Gastroesophageal sphincter (tissue), 4 donors: Measurements from ENCODE around the gene PLXNA2. TPM values are rescaled to one million over a fixed set of nuclear protein-coding genes. Genes with fewer than 3 reads are reported as not detected.

Source experiments
- ATAC-seq: fragments of 150-250 bp; one replicate; pipeline ENCODE4 v1.9.1; 2016; ENCODE audit warnings: mild to moderate bottlenecking, moderate library complexity
- H3K27ac ChIP-seq, 4 donors: fragments of 200-600 bp; sonication (generic) in 3 of 4; 1 replicate in 3 of 4; 2 replicates in 1 of 4; pipeline ENCODE4 v1.5.1; 2016 to 2019
- H3K27me3 ChIP-seq: fragments of 200-600 bp; sonication (generic); one replicate; pipeline ENCODE4 v1.5.1; 2019
- H3K36me3 ChIP-seq, 2 donors: fragments of 200-600 bp; sonication (generic); one replicate each; pipeline ENCODE4 v1.5.1; 2019; ENCODE audit warnings: control low read depth in 1 of 2
- H3K4me1 ChIP-seq, 3 donors: fragments of 200-600 bp; sonication (generic); 1 replicate in 2 of 3; 2 replicates in 1 of 3; pipeline ENCODE4 v1.5.1; 2016 to 2019; ENCODE audit warnings: control low read depth in 2 of 3
- H3K4me3 ChIP-seq, 2 donors: fragments of 200-600 bp; sonication (generic); one replicate each; pipeline ENCODE4 v1.5.1; 2019; ENCODE audit warnings: mild to moderate bottlenecking in 1 of 2, moderate library complexity in 1 of 2
- H3K9me3 ChIP-seq, 3 donors: fragments of 200-600 bp; sonication (generic); one replicate each; pipeline ENCODE4 v1.5.1; 2017 to 2019; ENCODE audit warnings: control low read depth in 2 of 3
- EP300 ChIP-seq: sonication (generic); formaldehyde crosslinking; IDR thresholded peaks from one replicate; pipeline ENCODE4 v1.6.1; 2017; ENCODE audit warnings: antibody characterized with exemption, mild to moderate bottlenecking
- POLR2A ChIP-seq, 2 donors: fragments of 450-650 bp; IDR thresholded peaks; one replicate each; pipeline ENCODE4 v1.6.1; 2017; ENCODE audit warnings: antibody characterized with exemption in 2 of 2, mild to moderate bottlenecking in 2 of 2, moderate library complexity in 1 of 2
- POLR2AphosphoS5 ChIP-seq: sonication (generic); formaldehyde crosslinking; IDR thresholded peaks from one replicate; pipeline ENCODE4 v1.6.1; 2017; ENCODE audit warnings: antibody characterized with exemption
- WGBS, 2 donors: methylation state at CpG; one replicate each; pipeline ENCODE4 v1.1.5; 2018; ENCODE audit warnings: low coverage in 1 of 2; 5-methylcytosine and 5-hydroxymethylcytosine counted together
- total RNA-seq, 4 donors: library from RNA; depleted of rRNA; stranded (reverse); fragments of >200 nt; gene quantifications; one replicate each; pipeline ENCODE4 v1.1.0, GENCODE V29; 2016
- TF ChIP-seq, protein P1 (sequence below), 4 experiments: fragments of 200-600 bp in 2 of 4; fragments of 450-650 bp in 2 of 4; sonication (generic) in 1 of 4; IDR thresholded peaks; one replicate each; pipeline ENCODE4 v1.5.1; 2017 to 2019; ENCODE audit warnings: antibody characterized with exemption in 4 of 4, mild to moderate bottlenecking in 2 of 4, moderate library complexity in 2 of 4

The PLXNA2 gene
- total RNA-seq, 4 donors from 2014 or later: 12.5 to 38.3 (median 32.0) TPM

DNA sequence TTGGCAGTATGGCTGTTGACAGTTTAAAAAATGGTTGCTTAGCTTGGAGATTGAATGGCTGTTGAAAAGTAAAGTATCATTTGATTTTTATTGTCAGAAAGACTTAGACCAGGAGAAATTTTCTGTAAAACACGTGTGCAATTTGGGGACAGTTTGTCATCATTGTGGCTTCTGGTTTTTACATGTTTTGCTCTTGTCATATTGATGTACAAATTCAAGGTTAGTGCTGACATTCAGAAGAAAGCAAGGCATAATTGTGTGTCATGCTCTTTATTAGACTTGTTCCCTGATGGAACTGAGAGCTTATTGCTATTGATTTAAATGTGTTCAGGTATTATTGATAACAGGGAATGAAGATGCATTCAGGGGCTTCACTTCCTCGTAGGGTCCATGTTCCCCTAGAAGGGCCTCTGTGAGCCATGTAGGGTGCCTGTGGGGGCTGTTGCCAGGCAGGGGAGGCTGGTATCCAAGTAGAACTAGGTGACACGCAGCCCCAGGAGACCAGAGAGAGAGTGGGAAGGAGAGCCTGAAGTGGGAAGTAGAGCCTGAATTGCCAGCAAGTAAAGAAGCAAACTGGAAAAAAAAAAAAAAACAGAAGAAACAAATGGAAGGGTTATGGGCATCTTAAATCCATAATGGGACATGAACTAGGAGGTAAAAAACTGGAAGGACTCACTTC, 32.7 kb upstream of the PLXNA2 start:
- Histone ChIP-seq H3K27me3 (peaks cover 6% of the 10 kb centered on the region), H3K27ac (no peak overlapping the region), H3K4me3 (no peak overlapping the region), H3K9me3 (no peaks in the 10 kb centered on the region), H3K36me3 (no peaks in the 10 kb centered on the region), H3K4me1 (no peaks in the 10 kb centered on the region)
- TF ChIP-seq POLR2AphosphoS5: no peak
- TF ChIP-seq POLR2A (IDR thresholded peaks at IDR 0.05): no peak
- TF ChIP-seq EP300: no peak
- TF ChIP-seq, protein P1, sequence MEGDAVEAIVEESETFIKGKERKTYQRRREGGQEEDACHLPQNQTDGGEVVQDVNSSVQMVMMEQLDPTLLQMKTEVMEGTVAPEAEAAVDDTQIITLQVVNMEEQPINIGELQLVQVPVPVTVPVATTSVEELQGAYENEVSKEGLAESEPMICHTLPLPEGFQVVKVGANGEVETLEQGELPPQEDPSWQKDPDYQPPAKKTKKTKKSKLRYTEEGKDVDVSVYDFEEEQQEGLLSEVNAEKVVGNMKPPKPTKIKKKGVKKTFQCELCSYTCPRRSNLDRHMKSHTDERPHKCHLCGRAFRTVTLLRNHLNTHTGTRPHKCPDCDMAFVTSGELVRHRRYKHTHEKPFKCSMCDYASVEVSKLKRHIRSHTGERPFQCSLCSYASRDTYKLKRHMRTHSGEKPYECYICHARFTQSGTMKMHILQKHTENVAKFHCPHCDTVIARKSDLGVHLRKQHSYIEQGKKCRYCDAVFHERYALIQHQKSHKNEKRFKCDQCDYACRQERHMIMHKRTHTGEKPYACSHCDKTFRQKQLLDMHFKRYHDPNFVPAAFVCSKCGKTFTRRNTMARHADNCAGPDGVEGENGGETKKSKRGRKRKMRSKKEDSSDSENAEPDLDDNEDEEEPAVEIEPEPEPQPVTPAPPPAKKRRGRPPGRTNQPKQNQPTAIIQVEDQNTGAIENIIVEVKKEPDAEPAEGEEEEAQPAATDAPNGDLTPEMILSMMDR (IDR thresholded peaks at IDR 0.05): no peak
- WGBS, 2 donors: 69 to 82% methylated on average over 2 of the region's 3 CpGs
- ATAC-seq: no peak

DNA sequence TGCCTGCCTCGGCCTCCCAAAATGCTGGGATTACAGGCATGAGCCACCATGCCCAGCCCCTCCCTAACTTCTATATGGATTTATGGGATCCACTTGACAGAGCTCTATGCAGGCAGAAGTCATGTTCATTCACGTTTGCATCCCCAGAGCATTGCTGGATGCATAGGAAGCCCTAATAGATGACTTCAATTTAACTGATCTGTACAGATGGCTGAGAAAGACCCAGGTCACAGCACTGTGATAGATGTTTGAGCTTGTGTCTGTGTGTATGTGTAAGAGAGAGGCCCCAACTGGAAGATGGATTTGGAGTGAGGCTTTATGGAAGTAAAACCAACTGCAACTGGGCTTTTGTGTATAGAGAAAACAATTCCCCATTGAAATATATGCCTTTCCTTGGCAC, 30.9 kb upstream of the PLXNA2 start:
- no peaks in the 10 kb centered on the region for H3K36me3 ChIP-seq
- H3K27me3 ChIP-seq: peaks cover 6% of the 10 kb centered on the region
- H3K27ac ChIP-seq: no peak overlapping the region
- 90 to 100% methylated on average over 1 to 2 of the region's 2 CpGs for WGBS, 2 donors
- ATAC-seq: no peak
- no peaks in the 10 kb centered on the region for H3K4me1 ChIP-seq
- no peak for TF ChIP-seq POLR2A (IDR thresholded peaks at IDR 0.05)
- no peak for TF ChIP-seq EP300
- TF ChIP-seq POLR2AphosphoS5: no peak
- TF ChIP-seq, protein P1 (IDR thresholded peaks at IDR 0.05): no peak
- no peaks in the 10 kb centered on the region for H3K9me3 ChIP-seq
- no peak overlapping the region for H3K4me3 ChIP-seq

DNA sequence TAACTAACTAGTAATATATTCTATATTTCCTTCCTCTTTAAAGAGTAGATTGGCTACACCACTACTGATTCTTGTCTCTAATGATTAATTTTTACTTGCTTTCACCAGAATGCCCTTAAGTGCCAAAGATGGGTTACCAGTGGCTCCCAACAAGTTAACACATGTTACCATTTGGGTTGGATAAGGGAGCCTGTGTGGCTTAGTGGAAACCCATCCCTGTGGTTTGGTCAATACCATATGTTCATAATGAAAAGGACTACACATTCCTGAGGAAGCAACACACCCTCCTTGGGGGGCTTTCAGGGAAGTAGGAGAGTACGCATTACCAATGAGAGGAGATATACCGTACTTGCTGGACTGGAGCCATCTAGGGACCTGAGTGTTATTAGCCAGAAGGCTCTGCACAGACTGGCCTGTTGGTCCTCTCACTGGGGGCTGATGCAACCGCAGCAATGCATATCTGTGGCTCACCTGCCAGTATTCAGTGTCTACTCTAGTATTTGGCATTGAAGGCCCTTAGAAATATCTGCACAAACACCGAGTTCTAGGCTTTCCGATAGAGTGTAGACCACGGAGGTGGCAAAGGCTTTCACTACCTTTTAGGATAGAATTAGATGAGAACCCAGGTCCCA, 29.3 kb upstream of the PLXNA2 start:
- ATAC-seq: no peak
- no peaks in the 10 kb centered on the region for H3K9me3 ChIP-seq

DNA sequence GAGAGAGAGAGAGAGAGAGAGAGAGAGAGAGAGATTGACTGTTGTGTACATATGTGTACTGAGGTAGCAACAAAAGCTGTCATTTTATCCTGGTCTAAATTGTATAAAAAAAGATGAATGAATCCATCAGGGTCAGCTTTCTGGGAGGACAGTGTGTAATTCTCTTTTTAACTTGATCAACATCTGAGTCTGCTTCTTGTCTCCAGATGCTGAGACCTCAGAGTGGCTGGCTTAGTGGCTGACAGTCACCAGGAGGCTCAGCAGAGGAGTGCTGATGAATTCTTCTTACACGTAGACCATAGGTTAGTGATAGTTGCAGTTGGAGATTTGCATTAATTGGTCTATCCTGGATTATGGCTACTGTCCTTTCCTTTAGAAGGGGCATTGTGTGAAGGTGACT, 28.5 kb upstream of the PLXNA2 start:
- peaks cover 23% of the 10 kb centered on the region for H3K27me3 ChIP-seq
- H3K4me1 ChIP-seq: no peaks in the 10 kb centered on the region
- no peak for ATAC-seq
- TF ChIP-seq POLR2A (IDR thresholded peaks at IDR 0.05) (no peak), POLR2AphosphoS5 (no peak), EP300 (no peak)
- TF ChIP-seq, protein P1 (IDR thresholded peaks at IDR 0.05): no peak
- H3K9me3 ChIP-seq: no peaks in the 10 kb centered on the region
- WGBS, 2 donors: 47% methylated on average over 1 of the region's 1 CpG; no CpG with 5 or more reads in 1 of the 2 donors
- H3K36me3 ChIP-seq: no peaks in the 10 kb centered on the region
- H3K4me3 ChIP-seq: no peak overlapping the region
- no peak overlapping the region for H3K27ac ChIP-seq

More for the DNA sequence above, 29.3 kb upstream of the PLXNA2 start:
- H3K4me1 ChIP-seq: no peaks in the 10 kb centered on the region
- peaks cover 16% of the 10 kb centered on the region for H3K27me3 ChIP-seq
- H3K36me3 ChIP-seq: no peaks in the 10 kb centered on the region
- no peak overlapping the region for H3K4me3 ChIP-seq
- WGBS, 2 donors: 85 to 100% methylated on average over 2 to 3 of the region's 6 CpGs
- TF ChIP-seq, protein P1 (IDR thresholded peaks at IDR 0.05): no peak
- no peak for TF ChIP-seq POLR2AphosphoS5
- no peak for TF ChIP-seq POLR2A (IDR thresholded peaks at IDR 0.05)
- TF ChIP-seq EP300: no peak
- no peak overlapping the region for H3K27ac ChIP-seq

DNA sequence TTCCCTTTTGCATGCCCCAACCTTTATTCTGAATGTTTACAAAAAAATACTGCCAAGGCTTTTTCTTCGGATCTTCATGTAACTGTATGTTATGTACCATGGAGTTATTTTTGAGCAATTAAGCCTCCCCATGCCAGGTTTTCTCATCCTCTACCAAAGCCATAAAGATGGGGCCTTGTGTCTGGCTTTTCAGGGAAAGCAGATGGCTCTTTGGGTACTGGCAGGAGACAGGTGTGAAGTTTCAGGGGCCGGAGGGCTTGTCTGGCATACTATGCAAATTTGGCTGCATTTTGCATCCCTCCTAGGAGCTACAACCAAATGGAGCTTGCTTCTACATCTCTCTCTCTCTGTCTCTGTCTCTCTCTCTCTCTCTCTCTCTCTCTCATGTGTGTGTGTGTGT, 28.1 kb upstream of the PLXNA2 start:
- Histone ChIP-seq H3K27ac (no peak overlapping the region), H3K4me1 (no peaks in the 10 kb centered on the region), H3K9me3 (no peaks in the 10 kb centered on the region), H3K4me3 (no peak overlapping the region), H3K27me3 (peaks cover 25% of the 10 kb centered on the region), H3K36me3 (no peaks in the 10 kb centered on the region)
- TF ChIP-seq POLR2A (IDR thresholded peaks at IDR 0.05) (no peak), EP300 (no peak), POLR2AphosphoS5 (no peak)
- TF ChIP-seq, protein P1 (IDR thresholded peaks at IDR 0.05): no peak
- no peak for ATAC-seq
- WGBS, 2 donors: 33 to 45% methylated on average over 1 to 2 of the region's 2 CpGs
